Endothelial cell (in vitro differentiated cells): ENCODE results near the gene SERPINE1. TPM values are rescaled to one million over a fixed set of nuclear protein-coding genes. Genes with fewer than 3 reads are reported as not detected.

Experiments
- DNase-seq: peaks from one replicate; pipeline ENCODE4 v3.0.0; 2021; ENCODE audit warnings: low spot score
- H3K27ac Mint-ChIP-seq: one replicate; pipeline ENCODE4 v1.8.0; 2021; ENCODE audit warnings: mixed read lengths, inconsistent platforms; ENCODE audit not compliant: unreplicated experiment
- H3K27me3 Mint-ChIP-seq: one replicate; pipeline ENCODE4 v1.8.0; 2021; ENCODE audit warnings: mild to moderate bottlenecking, moderate library complexity, mixed read lengths, inconsistent platforms; ENCODE audit not compliant: unreplicated experiment
- H3K36me3 Mint-ChIP-seq: one replicate; pipeline ENCODE4 v1.8.0; 2021; ENCODE audit warnings: mild to moderate bottlenecking, low read depth, mixed read lengths, inconsistent platforms; ENCODE audit not compliant: unreplicated experiment
- H3K4me1 Mint-ChIP-seq: one replicate; pipeline ENCODE4 v1.8.0; 2021; ENCODE audit warnings: mild to moderate bottlenecking, mixed read lengths, inconsistent platforms; ENCODE audit not compliant: unreplicated experiment
- H3K4me3 Mint-ChIP-seq: one replicate; pipeline ENCODE4 v1.8.0; 2021; ENCODE audit warnings: mild to moderate bottlenecking, mixed read lengths, inconsistent platforms; ENCODE audit not compliant: unreplicated experiment
- H3K9me3 Mint-ChIP-seq: one replicate; pipeline ENCODE4 v1.8.0; 2021; ENCODE audit warnings: mixed read lengths, inconsistent platforms; ENCODE audit not compliant: unreplicated experiment
- total RNA-seq: library from RNA; stranded (reverse); fragmentation: NEBNext Ultra II Directional; extraction: Animal tissue kit (Norgen Biotek cat#: 25700); gene quantifications from one replicate; pipeline ENCODE4 v1.2.1, GENCODE V29; 2021; ENCODE audit not compliant: unreplicated experiment
- TF ChIP-seq, protein P1 (sequence below): fragments of 200-600 bp; sonication (generic); IDR thresholded peaks from one replicate; pipeline ENCODE4 v1.5.0; 2021; ENCODE audit warnings: antibody characterized with exemption; ENCODE audit not compliant: unreplicated experiment

The SERPINE1 gene
- total RNA-seq, 1 donor from 2014 or later: 0.80 TPM

DNA sequence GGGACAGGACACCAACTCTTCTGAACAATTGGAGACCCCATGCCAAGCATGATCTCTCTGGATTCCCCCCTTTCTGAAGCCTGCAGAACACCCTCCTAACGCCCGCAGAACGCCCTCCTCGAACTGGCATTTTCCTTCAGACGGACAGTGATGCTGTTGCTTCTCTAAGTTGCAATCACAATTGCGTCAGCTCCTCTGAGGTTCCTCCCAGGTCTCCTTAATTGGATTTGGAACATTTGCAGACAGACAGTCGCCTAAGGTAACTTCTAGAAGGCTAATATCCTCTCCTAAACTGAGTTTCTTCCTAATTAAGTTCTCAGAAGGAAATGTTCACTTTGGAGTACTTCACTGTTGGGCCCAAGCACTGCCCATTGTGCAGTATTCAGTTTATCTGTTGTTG is 20.5 kb upstream of the SERPINE1 start:
- no peak overlapping the region for H3K4me3 Mint-ChIP-seq
- H3K9me3 Mint-ChIP-seq: no peaks in the 10 kb centered on the region
- TF ChIP-seq, protein P1, sequence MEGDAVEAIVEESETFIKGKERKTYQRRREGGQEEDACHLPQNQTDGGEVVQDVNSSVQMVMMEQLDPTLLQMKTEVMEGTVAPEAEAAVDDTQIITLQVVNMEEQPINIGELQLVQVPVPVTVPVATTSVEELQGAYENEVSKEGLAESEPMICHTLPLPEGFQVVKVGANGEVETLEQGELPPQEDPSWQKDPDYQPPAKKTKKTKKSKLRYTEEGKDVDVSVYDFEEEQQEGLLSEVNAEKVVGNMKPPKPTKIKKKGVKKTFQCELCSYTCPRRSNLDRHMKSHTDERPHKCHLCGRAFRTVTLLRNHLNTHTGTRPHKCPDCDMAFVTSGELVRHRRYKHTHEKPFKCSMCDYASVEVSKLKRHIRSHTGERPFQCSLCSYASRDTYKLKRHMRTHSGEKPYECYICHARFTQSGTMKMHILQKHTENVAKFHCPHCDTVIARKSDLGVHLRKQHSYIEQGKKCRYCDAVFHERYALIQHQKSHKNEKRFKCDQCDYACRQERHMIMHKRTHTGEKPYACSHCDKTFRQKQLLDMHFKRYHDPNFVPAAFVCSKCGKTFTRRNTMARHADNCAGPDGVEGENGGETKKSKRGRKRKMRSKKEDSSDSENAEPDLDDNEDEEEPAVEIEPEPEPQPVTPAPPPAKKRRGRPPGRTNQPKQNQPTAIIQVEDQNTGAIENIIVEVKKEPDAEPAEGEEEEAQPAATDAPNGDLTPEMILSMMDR: no peak
- H3K27me3 Mint-ChIP-seq: peaks cover 6% of the 10 kb centered on the region
- H3K27ac Mint-ChIP-seq: no peak overlapping the region
- no peaks in the 10 kb centered on the region for H3K36me3 Mint-ChIP-seq
- no peak for DNase-seq
- H3K4me1 Mint-ChIP-seq: no peaks in the 10 kb centered on the region

DNA sequence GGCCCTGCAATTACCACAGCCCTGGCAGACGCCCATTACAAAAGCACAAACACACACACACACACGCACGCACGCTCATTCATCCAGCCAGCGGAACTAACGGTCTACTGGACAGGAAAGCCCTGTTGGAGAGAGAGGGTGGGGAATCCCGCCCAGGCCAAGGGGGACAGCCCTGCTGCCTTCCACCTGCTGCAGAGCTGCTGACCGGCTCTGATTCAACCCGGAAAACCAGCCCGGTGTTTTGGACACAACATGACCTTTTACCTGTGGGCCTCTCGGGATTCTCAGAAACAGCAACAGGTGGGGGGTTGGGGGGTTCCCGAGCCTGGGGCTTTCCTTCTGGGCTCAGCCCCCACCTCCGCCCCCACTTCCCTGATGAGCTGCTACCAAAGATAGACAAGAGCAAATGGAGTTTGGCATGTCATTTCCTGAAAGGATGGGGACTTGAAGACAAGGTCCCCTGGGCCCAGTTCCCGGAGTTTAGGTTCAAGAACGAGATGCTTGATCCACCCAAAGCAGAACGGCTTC is 18.5 kb upstream of the SERPINE1 start:
- TF ChIP-seq, protein P1: no peak
- no peak overlapping the region for H3K4me3 Mint-ChIP-seq
- no peak for DNase-seq
- no peaks in the 10 kb centered on the region for H3K4me1 Mint-ChIP-seq
- no peaks in the 10 kb centered on the region for H3K36me3 Mint-ChIP-seq
- no peaks in the 10 kb centered on the region for H3K9me3 Mint-ChIP-seq
- peaks cover 4% of the 10 kb centered on the region for H3K27me3 Mint-ChIP-seq
- peak overlapping the region; percentile 31 for H3K27ac Mint-ChIP-seq

DNA sequence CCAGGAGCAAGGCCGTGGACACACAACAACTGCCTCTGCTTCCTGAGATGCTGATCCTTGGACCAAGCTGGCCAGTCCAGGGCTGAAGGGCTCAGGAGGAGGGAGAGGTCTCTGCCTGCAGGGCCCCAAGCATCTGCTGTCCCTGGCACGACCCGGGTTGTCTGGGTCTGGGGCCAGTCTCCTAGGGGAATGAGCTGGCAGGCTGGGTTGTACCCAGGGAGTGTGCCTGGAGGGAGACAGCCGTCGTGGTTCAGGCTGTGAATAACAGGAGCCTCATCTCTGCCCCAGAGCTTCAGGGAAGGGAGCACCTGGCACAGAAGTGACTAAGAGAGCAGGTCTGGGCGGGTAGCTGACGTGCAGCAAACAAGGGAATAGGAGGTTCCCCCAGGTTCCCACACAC is 17.9 kb upstream of the SERPINE1 start:
- Mint-ChIP-seq H3K27me3 (peaks cover 2% of the 10 kb centered on the region), H3K36me3 (no peaks in the 10 kb centered on the region), H3K9me3 (no peaks in the 10 kb centered on the region), H3K27ac (no peak overlapping the region), H3K4me3 (no peak overlapping the region), H3K4me1 (no peaks in the 10 kb centered on the region)
- DNase-seq: no peak
- TF ChIP-seq, protein P1: no peak

DNA sequence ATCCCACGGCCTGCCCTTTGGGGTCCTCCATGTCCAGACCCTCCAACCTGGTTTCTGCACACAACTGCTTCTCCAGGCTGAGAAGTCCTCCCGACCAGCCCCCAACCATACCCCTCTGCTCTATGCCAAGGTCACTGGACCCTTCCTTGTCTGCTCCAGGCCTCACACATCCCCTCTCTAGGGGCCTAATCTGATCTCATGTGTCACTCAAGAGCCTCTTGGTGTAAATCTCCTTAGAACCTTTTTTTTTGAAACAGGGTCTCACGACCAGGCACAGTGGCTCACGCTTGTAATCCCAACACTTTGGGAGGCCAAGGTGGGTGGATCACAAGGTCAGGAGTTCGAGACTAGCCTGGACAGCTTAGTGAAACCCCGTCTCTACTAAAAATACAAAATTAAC is 17.5 kb upstream of the SERPINE1 start:
- Mint-ChIP-seq H3K27ac (no peak overlapping the region), H3K27me3 (peaks cover 2% of the 10 kb centered on the region), H3K4me3 (no peak overlapping the region), H3K9me3 (no peaks in the 10 kb centered on the region), H3K36me3 (no peaks in the 10 kb centered on the region), H3K4me1 (no peaks in the 10 kb centered on the region)
- TF ChIP-seq, protein P1: no peak
- no peak for DNase-seq

DNA sequence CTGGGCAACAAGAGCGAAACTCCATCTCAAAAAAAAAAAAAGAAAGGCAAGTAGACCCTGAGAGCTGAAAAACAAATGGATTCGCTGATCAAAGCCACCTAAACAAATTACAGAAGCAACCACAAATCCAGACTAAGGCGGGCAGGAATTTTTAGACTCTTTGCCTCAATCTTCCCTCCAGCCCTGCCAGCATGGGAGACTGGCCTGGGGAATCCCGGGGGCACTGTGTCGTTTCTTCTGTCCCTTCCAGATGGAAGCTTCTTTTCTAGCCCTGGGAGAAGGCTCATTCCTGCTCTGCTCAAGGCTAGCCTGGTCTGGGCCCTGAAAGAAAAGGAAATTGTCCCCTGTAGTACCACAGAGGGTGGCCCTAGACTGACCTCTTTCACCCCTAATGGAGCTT is 15.6 kb upstream of the SERPINE1 start:
- H3K4me3 Mint-ChIP-seq: no peak overlapping the region
- TF ChIP-seq, protein P1: no peak
- H3K27ac Mint-ChIP-seq: no peak overlapping the region

More for the DNA sequence above, 15.6 kb upstream of the SERPINE1 start:
- no peak for DNase-seq
- Mint-ChIP-seq H3K27me3 (peaks cover 2% of the 10 kb centered on the region), H3K4me1 (no peaks in the 10 kb centered on the region), H3K9me3 (no peaks in the 10 kb centered on the region), H3K36me3 (no peaks in the 10 kb centered on the region)
